ENCODE data around the gene RHPN2.
"Not testable (repeated sequence)": the region's sequence is repeated elsewhere in the genome, so short reads cannot be mapped to it uniquely, and the experiment has no call there.

RHPN2 gene

DNA sequence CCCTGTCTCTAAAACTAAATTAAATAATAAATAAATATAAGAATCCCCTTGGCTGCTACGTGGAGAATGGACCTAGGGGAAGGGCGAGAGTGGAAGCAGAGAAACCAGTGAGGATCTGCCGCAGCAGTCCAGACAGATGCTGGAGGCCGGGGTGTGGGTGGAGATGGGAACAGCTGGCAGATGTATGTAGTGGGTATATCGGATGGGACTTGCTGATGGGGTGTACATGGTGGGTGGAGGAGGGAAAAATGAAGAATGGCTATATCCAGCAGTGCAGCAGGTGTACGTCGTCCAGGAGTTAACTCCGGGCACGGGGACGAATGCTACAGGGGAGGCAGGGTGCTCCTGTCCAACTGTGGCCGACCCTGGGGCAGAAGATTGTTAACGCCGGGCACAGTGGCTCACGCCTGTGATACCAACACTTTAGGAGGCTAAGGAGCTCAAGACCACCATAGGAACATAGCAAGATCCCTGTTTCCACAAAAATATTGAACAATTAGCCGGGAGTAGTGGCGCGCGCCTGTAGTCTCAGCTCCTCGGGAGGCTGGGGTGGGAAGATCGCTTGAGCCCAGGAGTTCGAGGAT, 93.6 kb downstream of the RHPN2 start:
- no peak for DNase-seq

DNA sequence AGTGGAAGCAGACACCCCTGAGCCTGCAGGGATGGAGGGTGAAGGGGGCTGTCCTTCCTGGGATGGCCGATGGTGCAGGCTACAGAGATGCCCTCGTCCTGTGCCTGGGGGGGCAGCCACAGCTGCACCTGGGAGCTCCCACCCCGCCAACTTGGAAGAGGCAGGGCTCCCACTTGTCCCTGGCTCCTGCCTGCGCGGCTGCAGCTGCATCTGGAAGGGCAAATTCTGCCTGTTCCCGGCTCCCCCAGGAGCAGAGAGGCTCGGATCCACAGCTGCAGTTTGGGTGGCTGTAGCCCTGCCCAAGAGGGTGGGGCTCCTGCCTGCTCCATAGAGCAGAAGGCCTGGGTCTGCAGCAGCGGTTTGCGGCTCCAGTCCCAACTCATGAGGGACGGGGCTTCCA, 95.1 kb downstream of the RHPN2 start:
- no peak for DNase-seq

DNA sequence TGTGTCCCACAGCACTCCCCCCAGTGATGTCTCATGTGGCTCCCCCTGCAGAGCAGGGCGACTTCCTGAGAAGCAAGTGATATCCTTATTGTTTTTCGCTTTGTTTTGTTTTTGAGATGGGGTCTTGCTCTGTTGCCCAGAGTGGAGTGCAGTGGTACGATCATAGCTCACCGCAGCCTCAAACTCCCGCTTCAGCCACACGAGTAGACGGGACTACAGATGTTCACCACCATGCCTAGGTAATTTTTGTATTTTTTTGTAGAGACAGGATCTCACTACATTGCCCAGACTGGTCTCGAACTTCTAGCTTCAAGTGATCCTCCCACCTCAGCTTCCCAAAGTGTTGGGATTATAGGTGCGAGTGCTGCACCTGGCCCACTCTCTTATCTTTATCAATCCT, 97.9 kb downstream of the RHPN2 start:
- no peak for DNase-seq

DNA sequence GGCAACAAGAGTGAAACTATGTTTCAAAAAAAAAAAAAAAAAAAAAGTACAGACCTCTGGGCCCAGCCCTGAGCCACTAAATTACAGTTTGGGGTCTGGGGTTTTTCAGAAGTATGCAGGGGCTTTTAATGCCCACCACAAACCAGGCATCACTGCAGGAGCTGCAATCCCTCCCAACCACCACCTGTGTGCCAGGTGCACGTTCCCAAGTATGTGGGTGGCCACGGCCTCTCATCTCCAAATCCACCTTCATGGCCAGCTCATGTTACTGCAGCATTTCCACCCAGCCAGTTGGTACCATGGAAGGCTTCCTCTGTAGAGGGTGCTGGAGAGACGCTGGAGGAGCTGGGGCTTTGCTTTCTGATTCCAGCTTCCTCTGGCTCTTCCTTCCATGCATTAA, 119.4 kb downstream of the RHPN2 start:
- no peak for DNase-seq

DNA sequence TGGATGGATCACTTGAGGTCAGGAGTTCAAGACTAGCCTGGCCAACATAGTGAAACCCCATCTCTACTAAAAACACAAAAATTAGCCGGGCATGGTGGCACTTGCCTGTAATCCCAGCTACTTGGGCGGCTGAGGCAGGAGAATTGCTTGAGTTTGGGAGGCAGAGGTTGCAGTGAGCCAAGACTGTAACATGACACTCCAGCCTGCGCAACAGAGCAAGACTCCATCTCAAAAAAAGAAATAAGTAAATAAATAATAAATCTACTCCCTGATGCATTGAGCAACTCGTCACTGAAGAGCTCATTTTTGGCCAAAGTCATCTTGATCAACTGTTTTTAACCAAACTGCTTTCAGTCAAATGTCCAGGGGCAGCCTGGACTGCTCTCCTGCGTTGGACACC, 123.4 kb downstream of the RHPN2 start:
- DNase-seq: not testable (repeated sequence)

DNA sequence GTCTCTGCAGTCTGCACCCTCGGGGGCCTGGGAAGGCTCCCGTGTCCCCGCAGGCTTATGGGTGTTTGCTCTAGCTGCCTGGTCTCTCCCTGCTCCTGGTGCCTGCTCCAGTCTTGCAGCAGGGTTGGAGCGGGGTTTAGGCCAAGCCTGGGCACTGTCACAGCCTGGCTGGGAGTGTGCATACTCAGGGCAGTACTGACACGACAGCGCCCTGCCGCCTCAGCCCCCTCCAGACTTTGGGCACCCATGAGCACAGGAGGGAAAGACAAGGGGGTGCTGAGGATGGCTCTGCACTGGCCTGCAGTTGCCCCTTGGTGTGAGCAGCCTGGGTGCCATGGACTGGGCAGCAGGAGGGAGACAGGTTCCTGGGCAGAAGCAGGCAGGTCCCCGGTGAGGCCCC, 128.6 kb downstream of the RHPN2 start:
- DNase-seq: no peak

DNA sequence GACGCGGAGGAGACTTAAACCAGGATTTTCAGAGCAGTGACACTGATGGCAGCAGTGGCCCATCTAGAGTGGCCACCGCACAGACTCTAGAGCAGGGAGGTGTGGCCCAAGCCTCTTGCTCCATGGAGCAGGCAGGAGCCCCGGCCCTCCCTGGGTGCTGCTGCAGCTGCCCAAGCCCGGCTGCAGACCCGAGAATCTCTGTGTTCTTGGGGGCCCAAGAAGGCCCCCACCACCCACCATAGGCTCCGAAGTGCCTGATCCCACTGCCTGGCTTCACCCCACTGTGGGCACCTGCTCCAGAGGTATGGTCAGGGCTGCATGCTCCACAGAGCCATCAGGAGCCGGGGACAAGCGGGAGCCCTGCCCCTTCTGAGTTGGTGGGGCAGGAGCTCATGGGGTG, 129.1 kb downstream of the RHPN2 start:
- no peak for DNase-seq

DNA sequence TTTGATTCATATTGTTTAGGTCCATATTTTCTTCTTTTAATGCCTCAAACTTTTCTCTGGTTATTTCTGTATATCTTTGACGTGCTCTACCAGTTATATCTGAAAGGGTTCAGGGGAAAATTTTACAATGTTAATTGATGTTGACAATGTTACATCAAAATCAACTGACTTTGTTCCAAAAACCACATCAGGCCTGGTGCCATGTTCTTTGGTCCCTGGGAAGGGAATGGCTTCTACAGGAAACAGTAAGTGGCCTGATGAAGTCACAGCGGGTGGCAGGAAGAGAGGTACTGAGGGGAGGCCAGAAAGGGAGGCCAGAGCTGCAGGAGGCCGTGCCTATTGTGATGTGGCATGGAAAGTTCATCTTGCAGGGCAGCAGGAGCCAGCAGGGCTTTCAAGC, 131.1 kb downstream of the RHPN2 start:
- DNase-seq: no peak

DNA sequence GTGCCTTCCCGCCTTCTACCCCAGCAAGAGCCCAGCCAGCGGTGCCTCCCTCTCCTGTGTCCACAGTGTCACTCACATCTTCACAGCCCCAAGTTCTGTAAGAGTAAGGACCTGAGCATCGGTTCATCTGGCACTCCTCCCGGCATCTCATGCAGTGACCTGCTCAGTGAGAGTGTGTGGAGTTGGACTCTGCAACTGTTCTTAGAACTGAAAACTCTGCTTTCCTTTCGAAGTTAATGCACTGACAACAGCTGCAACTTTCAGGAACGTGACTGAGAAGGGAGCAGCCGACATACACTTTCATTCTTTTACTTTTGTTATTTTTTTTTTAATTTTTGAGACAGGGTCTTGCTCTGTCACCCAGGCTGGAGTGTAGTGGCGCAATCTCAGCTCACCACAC, 134.1 kb downstream of the RHPN2 start:
- no peak for DNase-seq

DNA sequence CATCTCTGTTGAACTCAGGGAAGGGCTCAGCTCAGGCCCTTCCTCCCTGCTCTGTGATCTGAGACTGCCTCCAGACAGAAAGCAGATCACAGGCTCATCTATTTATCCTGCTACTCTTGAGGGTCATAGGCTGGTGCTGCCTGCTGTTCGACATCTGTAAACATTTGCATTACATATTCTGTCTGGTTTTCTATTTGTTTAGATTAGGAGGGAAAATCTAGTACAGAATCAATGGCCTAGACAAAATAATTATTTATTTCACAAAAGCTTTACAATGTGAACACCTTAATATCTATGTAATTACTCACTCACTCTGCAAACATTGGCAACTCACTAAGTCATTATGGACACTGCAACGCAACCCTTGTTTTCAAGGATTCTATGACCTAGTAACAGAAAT, 135.9 kb downstream of the RHPN2 start:
- no peak for DNase-seq
